ENCODE measurements around the gene RAB8B.

The RAB8B gene

GRCh38 chr15:63238796-63239195 is 49.4 kb downstream of the RAB8B start:
- DNase-seq, result no peak

- no peak for DNase-seq
Measured at GRCh38 chr15:63240109-63240508, 50.7 kb downstream of the RAB8B start.

GRCh38 chr15:63241316-63241715 is 51.9 kb downstream of the RAB8B start:
- DNase-seq, result no peak

- DNase-seq, result no peak
Measured at GRCh38 chr15:63243101-63243500, 53.7 kb downstream of the RAB8B start.

- no peak for DNase-seq
Measured at GRCh38 chr15:63243776-63244175, 54.4 kb downstream of the RAB8B start.

GRCh38 chr15:63244399-63244798 is 55.0 kb downstream of the RAB8B start:
- no peak for DNase-seq

GRCh38 chr15:63244976-63245645 is 55.7 kb downstream of the RAB8B start:
- no peak for DNase-seq

- no peak for DNase-seq
Measured at GRCh38 chr15:63246691-63247469, 57.5 kb downstream of the RAB8B start.

GRCh38 chr15:63250312-63250965 is 61.0 kb downstream of the RAB8B start:
- DNase-seq, result no peak

GRCh38 chr15:63251701-63252100 is 62.3 kb downstream of the RAB8B start:
- DNase-seq, result no peak

GRCh38 chr15:63252292-63252691 is 62.9 kb downstream of the RAB8B start:
- DNase-seq, result no peak

- DNase-seq, result no peak
Measured at GRCh38 chr15:63254991-63255390, 65.6 kb downstream of the RAB8B start.

- DNase-seq, result no peak
Measured at GRCh38 chr15:63255489-63255990, 66.1 kb downstream of the RAB8B start.

- no peak for DNase-seq
Measured at GRCh38 chr15:63256433-63257274, 67.2 kb downstream of the RAB8B start.

GRCh38 chr15:63258658-63259057 is 69.3 kb downstream of the RAB8B start:
- DNase-seq, result no peak

- no peak for DNase-seq
Measured at GRCh38 chr15:63260791-63261190, 71.4 kb downstream of the RAB8B start.

GRCh38 chr15:63261311-63261710 is 71.9 kb downstream of the RAB8B start:
- DNase-seq, result no peak

- DNase-seq, result no peak
Measured at GRCh38 chr15:63263519-63263918, 74.1 kb downstream of the RAB8B start.

- DNase-seq, result no peak
Measured at GRCh38 chr15:63264688-63265293, 75.4 kb downstream of the RAB8B start.

GRCh38 chr15:63274427-63274826 is 85.0 kb downstream of the RAB8B start:
- no peak for DNase-seq

GRCh38 chr15:63276342-63277037 is 87.1 kb downstream of the RAB8B start:
- DNase-seq, result no peak
